Heart left ventricle (tissue), 13 donors: Measurements from ENCODE around the gene CBLIF.

ENCODE experiments used
- POLR2A ChIP-seq, 2 donors: fragments of 450-650 bp; IDR thresholded peaks; one replicate each; pipeline ENCODE4 v1.6.1; 2017; ENCODE audit warnings: antibody characterized with exemption in 2 of 2, mild to moderate bottlenecking in 2 of 2, moderate library complexity in 2 of 2
- TF ChIP-seq, protein P1 (sequence below), 12 donors: fragments of 200-600 bp; sonication (generic) in 4 of 12; IDR thresholded peaks; one replicate each; pipeline versions ENCODE4 v1.5.0 to v1.8.0; 2018 to 2022; ENCODE audit warnings: antibody characterized with exemption in 12 of 12, mild to moderate bottlenecking in 5 of 12
- donor health status: ischemic (EF 13 %, LVEDD 7.1; RV severe dilation, severe dysfunction).
- donor health status: DM: no; HTN: yes; CAD: no.
- donor health status: DM: no; HTN: no; CAD: no.
- donor health status: ischemic (EF 25% LVEDD 6.9; RV normal size, moderate dysfunction).
- donor health status: ischemic (EF 25% LVEDD 5.7; RV mildly dilated, moderate dysfunction).
- donor health status: ischemic (EF 35%, LVEDD 5.7; RV mildly dilated, moderate dysfunction).
- donor health status: nonischemic (EF 11% LVEDD 7.7; RV severe dilation, severe dysfunction).
- donor health status: DM: yes; HTN: yes; CAD: no.
- donor health status: PGD.
- donor health status: ischemic (EF 29% LVEDD 5.4; RV normal size, mild dysfunction).
- donor health status: nonischemic (EF 23%, LVEDD 6.1; RV moderate dilation, normal function).

DNA sequence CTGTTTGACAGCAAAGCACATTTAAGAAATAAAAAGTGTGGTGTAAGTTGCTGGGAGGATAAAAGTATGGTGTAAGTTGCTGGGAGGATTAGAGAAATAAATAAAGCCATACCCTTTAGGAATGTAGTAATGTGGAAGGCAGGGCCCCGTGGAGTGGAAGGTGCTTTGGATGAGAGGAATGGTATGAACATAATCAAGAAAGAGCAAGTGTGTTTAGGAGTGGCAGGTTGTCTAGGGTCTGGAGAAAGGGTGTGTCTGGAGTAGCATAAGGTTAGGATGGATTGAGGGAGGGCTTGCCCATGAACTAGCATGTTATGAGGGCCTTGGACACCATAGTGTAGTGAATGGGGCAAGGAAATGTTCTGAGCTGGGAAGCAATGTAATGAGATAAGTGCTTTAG is 52.8 kb downstream of the CBLIF start:
- TF ChIP-seq, protein P1, sequence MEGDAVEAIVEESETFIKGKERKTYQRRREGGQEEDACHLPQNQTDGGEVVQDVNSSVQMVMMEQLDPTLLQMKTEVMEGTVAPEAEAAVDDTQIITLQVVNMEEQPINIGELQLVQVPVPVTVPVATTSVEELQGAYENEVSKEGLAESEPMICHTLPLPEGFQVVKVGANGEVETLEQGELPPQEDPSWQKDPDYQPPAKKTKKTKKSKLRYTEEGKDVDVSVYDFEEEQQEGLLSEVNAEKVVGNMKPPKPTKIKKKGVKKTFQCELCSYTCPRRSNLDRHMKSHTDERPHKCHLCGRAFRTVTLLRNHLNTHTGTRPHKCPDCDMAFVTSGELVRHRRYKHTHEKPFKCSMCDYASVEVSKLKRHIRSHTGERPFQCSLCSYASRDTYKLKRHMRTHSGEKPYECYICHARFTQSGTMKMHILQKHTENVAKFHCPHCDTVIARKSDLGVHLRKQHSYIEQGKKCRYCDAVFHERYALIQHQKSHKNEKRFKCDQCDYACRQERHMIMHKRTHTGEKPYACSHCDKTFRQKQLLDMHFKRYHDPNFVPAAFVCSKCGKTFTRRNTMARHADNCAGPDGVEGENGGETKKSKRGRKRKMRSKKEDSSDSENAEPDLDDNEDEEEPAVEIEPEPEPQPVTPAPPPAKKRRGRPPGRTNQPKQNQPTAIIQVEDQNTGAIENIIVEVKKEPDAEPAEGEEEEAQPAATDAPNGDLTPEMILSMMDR (IDR thresholded peaks at IDR 0.05): no peak
- TF ChIP-seq POLR2A (IDR thresholded peaks at IDR 0.05): no peak
